Transverse colon (tissue), 3 donors: ENCODE results near the gene SPARC.

Experiments used
- POLR2A ChIP-seq: fragments of 450-650 bp; IDR thresholded peaks from one replicate; pipeline ENCODE4 v1.6.1; 2016; ENCODE audit warnings: antibody characterized with exemption, mild to moderate bottlenecking, moderate library complexity
- TF ChIP-seq, protein P1 (sequence below), 5 experiments: fragments of 200-600 bp in 3 of 5; fragments of 450-650 bp in 2 of 5; sonication (generic) in 3 of 5; IDR thresholded peaks; 1 replicate in 2 of 5; 2 replicates in 3 of 5; pipeline ENCODE4 v1.5.1; 2016 to 2017; ENCODE audit warnings: antibody characterized with exemption in 5 of 5, inconsistent platforms in 3 of 5, mild to moderate bottlenecking in 2 of 5, moderate library complexity in 1 of 5

DNA sequence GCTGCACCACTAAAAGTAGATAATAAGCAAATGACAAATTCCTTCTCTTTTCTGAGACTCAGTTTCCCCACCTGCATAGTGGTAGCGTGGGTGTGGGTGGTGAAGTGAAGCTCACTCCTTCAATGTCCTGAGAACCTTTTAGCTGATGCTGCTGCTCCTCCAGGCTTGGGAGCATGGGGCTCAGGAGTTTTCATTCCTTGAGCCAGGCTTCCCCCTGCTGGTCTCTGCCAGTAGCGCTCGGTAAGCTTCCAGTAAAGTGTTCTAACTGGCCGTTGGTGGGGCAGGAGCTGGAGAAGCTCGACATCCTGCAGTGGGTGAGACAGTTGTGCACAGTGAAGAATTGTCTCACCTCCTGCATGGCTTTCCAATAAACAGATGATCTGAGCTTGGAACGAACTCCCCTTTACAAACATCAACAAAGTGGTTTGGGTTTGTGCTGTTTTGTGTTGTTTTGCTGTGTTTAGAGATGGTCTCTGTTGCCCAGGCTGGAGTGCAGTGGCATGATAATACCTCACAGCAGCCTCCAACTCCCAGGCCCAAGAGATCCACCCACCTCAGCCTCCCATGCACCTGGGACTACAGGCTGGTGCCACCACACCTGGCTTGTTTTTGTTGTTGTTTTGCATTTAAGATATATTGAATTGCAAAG lies 34.6 kb downstream of the SPARC start:
- TF ChIP-seq POLR2A, result no peak
- TF ChIP-seq, protein P1, sequence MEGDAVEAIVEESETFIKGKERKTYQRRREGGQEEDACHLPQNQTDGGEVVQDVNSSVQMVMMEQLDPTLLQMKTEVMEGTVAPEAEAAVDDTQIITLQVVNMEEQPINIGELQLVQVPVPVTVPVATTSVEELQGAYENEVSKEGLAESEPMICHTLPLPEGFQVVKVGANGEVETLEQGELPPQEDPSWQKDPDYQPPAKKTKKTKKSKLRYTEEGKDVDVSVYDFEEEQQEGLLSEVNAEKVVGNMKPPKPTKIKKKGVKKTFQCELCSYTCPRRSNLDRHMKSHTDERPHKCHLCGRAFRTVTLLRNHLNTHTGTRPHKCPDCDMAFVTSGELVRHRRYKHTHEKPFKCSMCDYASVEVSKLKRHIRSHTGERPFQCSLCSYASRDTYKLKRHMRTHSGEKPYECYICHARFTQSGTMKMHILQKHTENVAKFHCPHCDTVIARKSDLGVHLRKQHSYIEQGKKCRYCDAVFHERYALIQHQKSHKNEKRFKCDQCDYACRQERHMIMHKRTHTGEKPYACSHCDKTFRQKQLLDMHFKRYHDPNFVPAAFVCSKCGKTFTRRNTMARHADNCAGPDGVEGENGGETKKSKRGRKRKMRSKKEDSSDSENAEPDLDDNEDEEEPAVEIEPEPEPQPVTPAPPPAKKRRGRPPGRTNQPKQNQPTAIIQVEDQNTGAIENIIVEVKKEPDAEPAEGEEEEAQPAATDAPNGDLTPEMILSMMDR (IDR thresholded peaks at IDR 0.05), result peak; percentile 67 to 78 (median 71)
